Measurements from ENCODE around the gene NTM. TPM values are rescaled to one million over a fixed set of nuclear protein-coding genes. Genes with fewer than 3 reads are reported as not detected.

Gene NTM
- total RNA-seq, 1 experiment from 2014 or later: 8.6 TPM

DNA sequence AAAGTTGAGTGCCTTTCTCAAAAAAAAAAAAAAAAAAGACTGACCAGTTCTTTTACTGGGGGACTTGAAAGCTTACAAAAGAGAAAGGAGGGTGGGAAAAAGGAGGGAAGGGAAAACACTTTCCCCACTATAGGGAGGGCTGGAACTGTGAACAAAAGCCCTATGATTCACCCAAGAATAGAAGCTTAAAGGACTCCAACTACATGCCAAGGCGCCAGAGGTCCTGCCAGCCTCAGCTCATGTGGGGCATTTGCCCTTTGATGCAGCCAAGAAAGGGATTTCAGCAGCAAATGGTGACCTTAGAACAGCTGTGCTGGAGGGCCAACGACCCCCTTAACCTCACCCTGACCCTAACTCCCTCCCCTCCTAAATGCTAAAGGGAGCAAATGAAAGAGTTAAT is 160.0 kb downstream of the NTM start:
- intact Hi-C loops (cut with micrococcal nuclease; ENCODE audit: unreplicated experiment): no loop called here
- Histone ChIP-seq H3K4me3 (ENCODE audit: low read depth, low read length, poor library complexity, severe bottlenecking) (no peak overlapping the region), H3K27me3 (replicated peaks; ENCODE audit: insufficient read depth, low read depth, low read length, poor library complexity) (peaks cover 76% of the 10 kb centered on the region), H3K36me3 (ENCODE audit: insufficient read depth, low read length, poor library complexity, severe bottlenecking) (no peaks in the 10 kb centered on the region), H3K9me3 (ENCODE audit: low read depth, low read length, poor library complexity, severe bottlenecking) (no peaks in the 10 kb centered on the region), H3K27ac (ENCODE audit: low read depth, low read length, poor library complexity, severe bottlenecking) (no peak overlapping the region), H3K4me1 (ENCODE audit: insufficient read depth, low read length, poor library complexity, severe bottlenecking) (no peaks in the 10 kb centered on the region)
- POLR2A ChIA-PET (ENCODE audit: low non-redundant PET): no interaction called here
- CTCF ChIA-PET: no interaction called here
- TF ChIP-seq EZH2 (IDR thresholded peaks at IDR 0.05; ENCODE audit: borderline replicate concordance, low read depth, low read length, poor library complexity, severe bottlenecking): no peak
- TF ChIP-seq, protein P1, sequence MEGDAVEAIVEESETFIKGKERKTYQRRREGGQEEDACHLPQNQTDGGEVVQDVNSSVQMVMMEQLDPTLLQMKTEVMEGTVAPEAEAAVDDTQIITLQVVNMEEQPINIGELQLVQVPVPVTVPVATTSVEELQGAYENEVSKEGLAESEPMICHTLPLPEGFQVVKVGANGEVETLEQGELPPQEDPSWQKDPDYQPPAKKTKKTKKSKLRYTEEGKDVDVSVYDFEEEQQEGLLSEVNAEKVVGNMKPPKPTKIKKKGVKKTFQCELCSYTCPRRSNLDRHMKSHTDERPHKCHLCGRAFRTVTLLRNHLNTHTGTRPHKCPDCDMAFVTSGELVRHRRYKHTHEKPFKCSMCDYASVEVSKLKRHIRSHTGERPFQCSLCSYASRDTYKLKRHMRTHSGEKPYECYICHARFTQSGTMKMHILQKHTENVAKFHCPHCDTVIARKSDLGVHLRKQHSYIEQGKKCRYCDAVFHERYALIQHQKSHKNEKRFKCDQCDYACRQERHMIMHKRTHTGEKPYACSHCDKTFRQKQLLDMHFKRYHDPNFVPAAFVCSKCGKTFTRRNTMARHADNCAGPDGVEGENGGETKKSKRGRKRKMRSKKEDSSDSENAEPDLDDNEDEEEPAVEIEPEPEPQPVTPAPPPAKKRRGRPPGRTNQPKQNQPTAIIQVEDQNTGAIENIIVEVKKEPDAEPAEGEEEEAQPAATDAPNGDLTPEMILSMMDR (conservative IDR thresholded peaks at IDR 0.05; ENCODE audit: low read depth, low read length): no peak
- no TSS peak for BruUV-seq (replicated peaks)
- no peak for DNase-seq (ENCODE audit: low spot score)

DNA sequence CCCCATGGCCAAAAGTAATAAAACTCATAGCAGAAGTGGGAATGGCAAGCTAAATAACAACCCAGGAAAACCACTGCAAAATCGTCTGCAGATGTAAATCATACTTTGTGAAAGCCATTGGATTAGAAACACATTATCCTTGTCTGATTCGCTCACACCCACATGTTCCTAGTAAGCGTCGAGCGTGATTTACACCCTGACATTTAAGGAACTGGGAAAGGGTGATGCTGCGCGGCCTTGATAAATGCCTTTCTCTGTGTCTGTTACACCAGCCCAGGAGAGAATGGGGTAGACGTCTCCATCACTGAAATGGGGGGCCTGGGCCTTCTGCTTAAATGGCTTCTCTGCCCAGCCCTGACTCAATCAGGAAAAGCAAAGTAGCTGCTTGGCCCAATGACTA is 162.7 kb downstream of the NTM start:
- no peaks in the 10 kb centered on the region for H3K36me3 ChIP-seq (ENCODE audit: insufficient read depth, low read length, poor library complexity, severe bottlenecking)
- no peaks in the 10 kb centered on the region for H3K4me1 ChIP-seq (ENCODE audit: insufficient read depth, low read length, poor library complexity, severe bottlenecking)
- intact Hi-C loops (cut with micrococcal nuclease; ENCODE audit: unreplicated experiment): no loop called here
- ChIA-PET CTCF (no interaction called here), POLR2A (ENCODE audit: low non-redundant PET) (no interaction called here)
- DNase-seq (ENCODE audit: low spot score): no peak
- no TSS peak for BruUV-seq (replicated peaks)
- H3K9me3 ChIP-seq (ENCODE audit: low read depth, low read length, poor library complexity, severe bottlenecking): no peaks in the 10 kb centered on the region
- no peak overlapping the region for H3K4me3 ChIP-seq (ENCODE audit: low read depth, low read length, poor library complexity, severe bottlenecking)
- H3K27ac ChIP-seq (ENCODE audit: low read depth, low read length, poor library complexity, severe bottlenecking): no peak overlapping the region
- no peak for TF ChIP-seq EZH2 (IDR thresholded peaks at IDR 0.05; ENCODE audit: borderline replicate concordance, low read depth, low read length, poor library complexity, severe bottlenecking)
- TF ChIP-seq, protein P1 (conservative IDR thresholded peaks at IDR 0.05; ENCODE audit: low read depth, low read length): no peak
- H3K27me3 ChIP-seq (replicated peaks; ENCODE audit: insufficient read depth, low read depth, low read length, poor library complexity): peaks cover 82% of the 10 kb centered on the region

DNA sequence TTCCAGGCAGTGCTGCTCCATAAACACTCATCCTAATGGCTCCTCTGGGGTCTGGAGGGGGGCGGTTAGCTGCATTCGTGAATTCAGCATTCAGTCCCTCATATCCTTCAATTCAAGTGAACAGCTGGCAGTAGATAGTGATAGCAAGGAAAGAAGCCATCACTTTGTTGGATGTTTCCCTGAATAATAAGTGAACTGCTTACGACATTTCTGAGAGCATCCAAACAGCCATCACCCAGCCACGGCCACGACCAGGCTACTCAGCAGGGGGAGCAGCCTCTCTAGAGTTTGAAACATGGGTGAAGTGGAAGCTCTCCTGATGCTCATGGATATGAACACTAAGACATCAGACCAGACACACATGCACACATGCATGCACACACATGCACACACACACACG is 163.6 kb downstream of the NTM start:
- BruUV-seq (replicated peaks): no TSS peak
- Histone ChIP-seq H3K4me1 (ENCODE audit: insufficient read depth, low read length, poor library complexity, severe bottlenecking) (no peaks in the 10 kb centered on the region), H3K36me3 (ENCODE audit: insufficient read depth, low read length, poor library complexity, severe bottlenecking) (no peaks in the 10 kb centered on the region), H3K27ac (ENCODE audit: low read depth, low read length, poor library complexity, severe bottlenecking) (no peak overlapping the region), H3K27me3 (replicated peaks; ENCODE audit: insufficient read depth, low read depth, low read length, poor library complexity) (peaks cover 76% of the 10 kb centered on the region), H3K9me3 (ENCODE audit: low read depth, low read length, poor library complexity, severe bottlenecking) (no peaks in the 10 kb centered on the region), H3K4me3 (ENCODE audit: low read depth, low read length, poor library complexity, severe bottlenecking) (no peak overlapping the region)
- intact Hi-C loops (cut with micrococcal nuclease; ENCODE audit: unreplicated experiment): no loop called here
- TF ChIP-seq, protein P1 (conservative IDR thresholded peaks at IDR 0.05; ENCODE audit: low read depth, low read length): no peak
- no peak for TF ChIP-seq EZH2 (IDR thresholded peaks at IDR 0.05; ENCODE audit: borderline replicate concordance, low read depth, low read length, poor library complexity, severe bottlenecking)
- CTCF ChIA-PET: no interaction called here
- no peak for DNase-seq (ENCODE audit: low spot score)
- POLR2A ChIA-PET (ENCODE audit: low non-redundant PET): no interaction called here
